ENCODE data around the gene HSPA4L.

Gene HSPA4L

DNA sequence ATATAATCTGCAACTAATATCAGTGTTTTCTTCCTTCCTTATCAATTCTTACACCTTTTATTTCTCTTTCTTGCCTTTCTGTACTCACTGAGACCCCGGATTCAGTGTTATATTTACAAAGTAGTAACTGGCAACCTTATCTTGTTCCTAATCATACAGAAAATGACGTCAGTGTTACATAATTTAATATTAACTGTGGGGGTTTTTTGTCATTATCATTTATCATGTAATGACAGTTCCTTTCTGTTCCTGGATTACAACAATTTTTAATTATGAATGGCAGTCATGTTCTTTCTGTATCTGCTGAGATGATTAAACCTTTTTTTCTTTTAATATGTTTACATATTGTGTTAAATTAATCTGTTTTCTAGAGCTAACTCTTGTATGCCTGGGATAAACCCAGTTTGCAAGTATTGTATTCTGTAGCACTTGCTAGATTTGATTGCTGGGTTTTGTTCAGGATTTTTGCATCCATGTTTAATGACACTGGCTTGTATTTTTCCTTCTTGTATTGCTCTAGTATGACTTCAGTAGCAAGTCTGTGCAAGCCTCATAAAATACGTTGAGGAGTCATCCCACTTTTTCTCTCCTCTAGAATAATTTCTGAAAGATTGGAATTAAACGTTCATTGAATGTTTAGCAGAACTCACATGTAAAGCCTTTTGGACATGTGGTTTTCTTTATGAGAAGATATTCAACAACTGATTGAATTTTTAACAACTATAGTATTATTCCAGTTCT is 10.4 kb upstream of the HSPA4L start:
- H3K27ac ChIP-seq (ENCODE audit: insufficient read depth, low read depth, low read length, poor library complexity, severe bottlenecking) = no peak overlapping the region
- H3K9me3 ChIP-seq (ENCODE audit: control insufficient read depth, low read length) = no peaks in the 10 kb centered on the region
- no peaks in the 10 kb centered on the region for H3K36me3 ChIP-seq (ENCODE audit: control insufficient read depth, insufficient read depth, low read length)
- H3K4me1 ChIP-seq (ENCODE audit: control insufficient read depth, insufficient read depth, low read length) = no peaks in the 10 kb centered on the region
- WGBS, 2 experiments = 90 to 96% methylated on average over 2 to 4 of the region's 4 CpGs
- no peak overlapping the region for H3K4me3 ChIP-seq (ENCODE audit: insufficient read depth, low read depth, low read length)
- H3K27me3 ChIP-seq (ENCODE audit: control insufficient read depth, insufficient read depth, low read length, poor library complexity, severe bottlenecking) = no peaks in the 10 kb centered on the region

DNA sequence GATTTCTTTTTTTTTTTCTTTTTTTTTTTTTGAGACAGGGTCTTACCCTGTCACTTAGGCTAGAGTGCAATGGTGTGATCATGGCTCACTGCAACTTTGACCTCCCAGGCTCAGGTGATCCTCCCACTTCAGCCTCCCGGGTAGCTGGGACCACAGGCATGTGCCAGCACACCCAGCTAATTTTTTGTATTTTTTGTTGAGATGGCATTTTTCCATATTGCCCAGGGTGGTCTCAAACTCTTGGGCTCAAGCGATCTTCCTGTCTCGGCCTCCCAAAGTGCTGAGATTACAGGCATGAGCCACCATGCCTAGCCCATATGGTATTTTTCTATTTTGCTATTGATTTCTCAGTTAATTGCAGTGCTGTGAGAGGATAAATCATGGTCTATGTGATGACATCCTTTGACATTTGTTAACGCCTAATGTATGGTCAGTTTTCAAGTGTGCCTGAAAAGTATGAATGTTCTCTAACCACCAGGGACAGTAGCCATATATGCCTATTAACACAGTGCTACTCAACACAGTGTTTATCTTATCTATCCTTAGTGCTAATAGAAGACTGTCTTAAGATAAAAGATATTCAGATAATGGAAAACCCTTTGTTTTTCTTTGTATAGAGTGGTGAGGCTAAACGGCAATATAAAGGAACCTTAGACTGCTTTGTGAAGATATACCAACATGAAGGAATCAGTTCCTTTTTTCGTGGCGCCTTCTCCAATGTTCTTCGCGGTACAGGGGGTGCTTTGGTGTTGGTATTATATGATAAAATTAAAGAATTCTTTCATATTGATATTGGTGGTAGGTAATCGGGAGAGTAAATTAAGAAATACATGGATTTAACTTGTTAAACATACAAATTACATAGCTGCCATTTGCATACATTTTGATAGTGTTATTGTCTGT is 9.1 kb upstream of the HSPA4L start:
- H3K36me3 ChIP-seq (ENCODE audit: control insufficient read depth, insufficient read depth, low read length) = no peaks in the 10 kb centered on the region
- H3K9me3 ChIP-seq (ENCODE audit: control insufficient read depth, low read length) = no peaks in the 10 kb centered on the region
- peaks cover 4% of the 10 kb centered on the region for H3K4me1 ChIP-seq (ENCODE audit: control insufficient read depth, insufficient read depth, low read length)
- 98 to 99% methylated on average over 9 of the region's 10 CpGs for WGBS, 2 experiments
- no peak overlapping the region for H3K27ac ChIP-seq (ENCODE audit: insufficient read depth, low read depth, low read length, poor library complexity, severe bottlenecking)
- H3K4me3 ChIP-seq (ENCODE audit: insufficient read depth, low read depth, low read length) = no peak overlapping the region
- H3K27me3 ChIP-seq (ENCODE audit: control insufficient read depth, insufficient read depth, low read length, poor library complexity, severe bottlenecking) = no peaks in the 10 kb centered on the region

DNA sequence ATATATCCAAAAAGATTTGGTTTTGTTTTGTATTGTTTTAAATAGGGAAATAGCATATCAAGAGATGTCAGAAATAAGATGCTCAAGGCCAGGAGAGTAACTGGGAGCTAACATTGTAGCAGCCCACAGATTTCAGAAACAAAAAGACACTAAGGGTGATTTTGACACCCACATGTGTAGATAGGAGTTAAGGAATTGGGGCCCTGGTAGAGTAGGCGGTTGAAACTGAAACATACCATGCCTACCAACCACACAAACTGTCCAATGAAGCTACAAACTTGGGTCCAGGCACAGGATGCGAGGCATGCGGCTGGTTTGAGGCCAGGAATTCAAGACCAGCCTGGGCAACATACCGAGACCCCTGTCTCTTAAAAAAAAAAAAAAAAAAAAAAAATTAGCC is 6.3 kb upstream of the HSPA4L start:
- Histone ChIP-seq H3K4me1 (ENCODE audit: control insufficient read depth, insufficient read depth, low read length) (peaks cover 7% of the 10 kb centered on the region), H3K27me3 (ENCODE audit: control insufficient read depth, insufficient read depth, low read length, poor library complexity, severe bottlenecking) (peaks cover 5% of the 10 kb centered on the region), H3K27ac (ENCODE audit: insufficient read depth, low read depth, low read length, poor library complexity, severe bottlenecking) (no peak overlapping the region), H3K9me3 (ENCODE audit: control insufficient read depth, low read length) (no peaks in the 10 kb centered on the region), H3K4me3 (ENCODE audit: insufficient read depth, low read depth, low read length) (no peak overlapping the region), H3K36me3 (ENCODE audit: control insufficient read depth, insufficient read depth, low read length) (no peaks in the 10 kb centered on the region)
- 83 to 89% methylated on average over 4 of the region's 4 CpGs for WGBS, 2 experiments

DNA sequence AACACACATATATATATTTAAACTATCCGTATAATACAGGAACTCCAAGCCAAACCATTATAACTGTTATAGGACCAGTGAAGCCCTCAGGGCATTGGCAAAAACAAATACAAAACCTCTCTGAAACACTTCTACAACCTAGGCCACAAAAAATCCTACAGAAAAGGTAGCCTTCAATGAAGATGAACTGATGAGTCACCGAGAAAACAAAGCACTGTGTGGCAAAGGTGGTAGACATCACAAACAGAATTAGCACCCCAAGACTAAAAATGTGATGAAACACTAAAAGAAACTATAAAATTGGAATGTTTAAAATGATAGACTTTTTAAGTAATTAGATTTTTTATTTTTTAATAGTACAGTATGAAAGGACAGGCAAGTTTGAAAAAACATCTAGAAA is 5.5 kb upstream of the HSPA4L start:
- WGBS, 2 experiments = 92 to 93% methylated on average over 2 of the region's 2 CpGs
- H3K4me1 ChIP-seq (ENCODE audit: control insufficient read depth, insufficient read depth, low read length) = peaks cover 7% of the 10 kb centered on the region
- H3K9me3 ChIP-seq (ENCODE audit: control insufficient read depth, low read length) = no peaks in the 10 kb centered on the region
- no peaks in the 10 kb centered on the region for H3K36me3 ChIP-seq (ENCODE audit: control insufficient read depth, insufficient read depth, low read length)
- H3K4me3 ChIP-seq (ENCODE audit: insufficient read depth, low read depth, low read length) = no peak overlapping the region
- no peak overlapping the region for H3K27ac ChIP-seq (ENCODE audit: insufficient read depth, low read depth, low read length, poor library complexity, severe bottlenecking)
- H3K27me3 ChIP-seq (ENCODE audit: control insufficient read depth, insufficient read depth, low read length, poor library complexity, severe bottlenecking) = peaks cover 13% of the 10 kb centered on the region

DNA sequence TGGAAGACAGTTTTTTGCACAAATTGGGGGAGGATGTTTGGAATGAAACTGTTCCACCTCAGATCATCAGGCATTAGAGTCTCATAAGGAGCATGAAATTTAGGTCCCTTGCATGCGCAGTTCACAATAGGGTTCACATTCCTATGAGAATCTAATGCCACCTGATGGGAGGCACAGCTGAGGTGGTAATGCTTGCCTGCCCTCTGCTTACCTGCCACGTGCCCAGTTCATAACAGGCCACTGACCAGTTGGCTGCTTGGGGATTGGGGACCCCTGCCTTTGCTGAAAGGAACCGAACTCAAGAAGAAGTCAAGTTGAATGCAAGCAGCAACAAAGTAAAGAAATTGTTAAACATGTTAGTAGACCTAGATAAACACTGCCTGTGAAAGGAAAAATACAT is 4.6 kb upstream of the HSPA4L start:
- H3K27ac ChIP-seq (ENCODE audit: insufficient read depth, low read depth, low read length, poor library complexity, severe bottlenecking) = no peak overlapping the region
- WGBS, 2 experiments = 89 to 92% methylated on average over 3 of the region's 3 CpGs
- H3K27me3 ChIP-seq (ENCODE audit: control insufficient read depth, insufficient read depth, low read length, poor library complexity, severe bottlenecking) = peaks cover 20% of the 10 kb centered on the region
- no peak overlapping the region for H3K4me3 ChIP-seq (ENCODE audit: insufficient read depth, low read depth, low read length)
- H3K9me3 ChIP-seq (ENCODE audit: control insufficient read depth, low read length) = no peaks in the 10 kb centered on the region
- H3K36me3 ChIP-seq (ENCODE audit: control insufficient read depth, insufficient read depth, low read length) = no peaks in the 10 kb centered on the region
- H3K4me1 ChIP-seq (ENCODE audit: control insufficient read depth, insufficient read depth, low read length) = peaks cover 7% of the 10 kb centered on the region

DNA sequence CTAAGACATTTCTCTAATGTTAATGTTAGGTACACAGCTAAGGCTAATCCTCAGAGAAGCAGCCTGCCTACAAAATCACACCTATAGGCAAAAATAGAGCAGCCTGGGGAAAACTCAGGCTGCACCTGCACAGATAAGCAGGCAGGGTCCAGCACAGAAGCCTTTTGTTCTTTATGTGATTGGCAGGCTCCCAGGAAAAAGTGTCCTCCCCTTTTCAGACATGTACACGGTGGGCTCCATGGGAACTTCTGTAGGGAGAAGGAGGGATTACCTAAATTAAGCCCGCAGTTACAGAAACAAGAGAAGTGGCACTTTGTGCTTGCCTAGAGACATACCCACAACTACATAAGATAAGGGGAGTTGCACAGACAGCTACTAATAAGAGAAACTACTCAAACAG is 4.0 kb upstream of the HSPA4L start:
- WGBS, 2 experiments = 58% methylated on average over 2 of the region's 2 CpGs; no CpG with 5 or more reads in 1 of the 2 experiments
- peaks cover 26% of the 10 kb centered on the region for H3K27me3 ChIP-seq (ENCODE audit: control insufficient read depth, insufficient read depth, low read length, poor library complexity, severe bottlenecking)
- H3K4me1 ChIP-seq (ENCODE audit: control insufficient read depth, insufficient read depth, low read length) = peaks cover 10% of the 10 kb centered on the region
- no peaks in the 10 kb centered on the region for H3K9me3 ChIP-seq (ENCODE audit: control insufficient read depth, low read length)
- H3K4me3 ChIP-seq (ENCODE audit: insufficient read depth, low read depth, low read length) = no peak overlapping the region
- no peaks in the 10 kb centered on the region for H3K36me3 ChIP-seq (ENCODE audit: control insufficient read depth, insufficient read depth, low read length)
- no peak overlapping the region for H3K27ac ChIP-seq (ENCODE audit: insufficient read depth, low read depth, low read length, poor library complexity, severe bottlenecking)

DNA sequence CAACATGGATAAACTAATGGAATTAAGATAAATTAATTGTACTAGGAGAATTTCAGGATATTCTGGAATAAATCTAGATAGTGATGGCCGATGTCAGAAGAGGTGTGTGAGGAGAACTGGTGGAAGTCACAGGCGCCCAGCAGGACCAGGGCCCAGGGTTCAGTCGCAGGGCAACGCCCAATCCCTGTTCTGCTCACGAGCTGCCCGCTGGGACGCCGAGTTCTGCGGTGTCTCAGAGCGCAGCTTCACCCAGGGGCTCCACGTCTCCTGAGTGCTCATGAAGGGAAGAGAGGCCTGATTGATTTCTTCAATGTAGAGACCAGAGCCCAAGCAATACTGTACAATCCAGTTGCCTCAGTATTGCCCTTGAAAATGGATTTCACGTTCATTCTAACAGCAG is 1.5 kb upstream of the HSPA4L start:
- WGBS, 2 experiments = 92 to 93% methylated on average over 12 of the region's 12 CpGs
- H3K27ac ChIP-seq (ENCODE audit: insufficient read depth, low read depth, low read length, poor library complexity, severe bottlenecking) = no peak overlapping the region
- H3K4me1 ChIP-seq (ENCODE audit: control insufficient read depth, insufficient read depth, low read length) = peaks cover 10% of the 10 kb centered on the region
- no peak overlapping the region for H3K4me3 ChIP-seq (ENCODE audit: insufficient read depth, low read depth, low read length)
- H3K9me3 ChIP-seq (ENCODE audit: control insufficient read depth, low read length) = no peaks in the 10 kb centered on the region
- H3K36me3 ChIP-seq (ENCODE audit: control insufficient read depth, insufficient read depth, low read length) = no peaks in the 10 kb centered on the region
- peaks cover 51% of the 10 kb centered on the region for H3K27me3 ChIP-seq (ENCODE audit: control insufficient read depth, insufficient read depth, low read length, poor library complexity, severe bottlenecking)

DNA sequence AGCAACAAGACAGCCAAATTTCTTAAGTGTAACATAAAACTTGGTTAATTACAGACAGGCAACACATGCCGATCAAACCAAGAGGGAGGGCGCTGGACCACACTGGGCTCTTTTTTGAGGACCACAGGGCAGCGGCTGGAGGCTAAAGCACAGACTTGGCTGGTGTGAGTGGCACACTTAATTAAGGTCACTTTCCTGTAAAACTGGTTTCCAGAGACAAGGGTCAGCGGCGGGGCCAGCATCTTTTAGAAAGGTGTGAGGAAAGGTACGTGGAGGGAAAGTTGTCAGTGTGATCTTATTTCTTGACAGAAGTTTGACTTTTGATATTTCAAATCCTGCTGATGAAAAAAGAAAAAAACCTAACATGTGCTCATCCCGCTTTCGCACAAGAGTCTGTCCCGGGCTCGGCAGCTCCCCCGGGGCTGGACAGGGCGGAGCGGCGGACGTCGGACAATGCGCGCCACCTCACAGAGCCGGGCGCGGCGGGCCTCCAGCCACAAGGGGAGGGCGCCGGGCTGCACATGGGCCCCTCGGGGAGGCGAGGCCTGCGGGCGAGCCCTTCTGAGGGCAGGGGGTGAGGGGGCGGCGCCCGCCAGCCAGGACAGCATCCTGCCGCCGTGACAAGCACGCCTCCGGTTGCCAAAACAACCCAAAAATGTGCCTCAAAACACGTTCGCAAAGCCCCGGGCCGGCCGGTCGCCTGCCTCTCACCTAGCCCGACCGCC is 660 bp upstream of the HSPA4L start:
- peaks cover 51% of the 10 kb centered on the region for H3K27me3 ChIP-seq (ENCODE audit: control insufficient read depth, insufficient read depth, low read length, poor library complexity, severe bottlenecking)
- H3K27ac ChIP-seq (ENCODE audit: insufficient read depth, low read depth, low read length, poor library complexity, severe bottlenecking) = no peak overlapping the region
- H3K4me1 ChIP-seq (ENCODE audit: control insufficient read depth, insufficient read depth, low read length) = peaks cover 10% of the 10 kb centered on the region
- WGBS, 2 experiments = 42 to 43% methylated on average over 42 to 43 of the region's 43 CpGs
- peak overlapping the region; percentile 55 for H3K4me3 ChIP-seq (ENCODE audit: insufficient read depth, low read depth, low read length)
- H3K36me3 ChIP-seq (ENCODE audit: control insufficient read depth, insufficient read depth, low read length) = no peaks in the 10 kb centered on the region
- no peaks in the 10 kb centered on the region for H3K9me3 ChIP-seq (ENCODE audit: control insufficient read depth, low read length)

DNA sequence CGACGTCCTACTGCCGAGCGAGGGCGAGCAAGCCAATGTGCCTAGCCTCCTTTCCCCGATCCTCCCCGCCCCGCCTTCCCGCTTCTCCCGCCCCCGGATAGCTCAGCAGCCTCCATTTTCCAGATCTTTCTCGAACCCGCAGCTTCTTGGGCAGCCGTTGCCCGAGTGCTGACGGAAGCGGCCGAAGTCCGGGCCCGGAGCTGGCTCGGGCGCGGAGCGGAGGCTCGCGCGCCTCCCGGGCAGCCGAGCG is 172 bp upstream of the HSPA4L start:
- Histone ChIP-seq H3K36me3 (ENCODE audit: control insufficient read depth, insufficient read depth, low read length) (no peaks in the 10 kb centered on the region), H3K27me3 (ENCODE audit: control insufficient read depth, insufficient read depth, low read length, poor library complexity, severe bottlenecking) (peaks cover 51% of the 10 kb centered on the region), H3K4me3 (ENCODE audit: insufficient read depth, low read depth, low read length) (peak overlapping the region; percentile 55), H3K27ac (ENCODE audit: insufficient read depth, low read depth, low read length, poor library complexity, severe bottlenecking) (no peak overlapping the region), H3K9me3 (ENCODE audit: control insufficient read depth, low read length) (no peaks in the 10 kb centered on the region), H3K4me1 (ENCODE audit: control insufficient read depth, insufficient read depth, low read length) (peaks cover 10% of the 10 kb centered on the region)
- WGBS, 2 experiments = 0 to 2% methylated on average over 30 of the region's 30 CpGs
